ENCODE measurements around the gene WDR45. TPM values are rescaled to one million over a fixed set of nuclear protein-coding genes. Genes with fewer than 3 reads are reported as not detected.
A peak's percentile ranks its signal among the peaks of the same experiment; 100 is the strongest.
"Not testable (repeated sequence)": the region's sequence is repeated elsewhere in the genome, so short reads cannot be mapped to it uniquely, and the experiment has no call there.

WDR45 gene
- total RNA-seq: 10 to 100 TPM; 29.1 to 29.4 TPM

GRCh38 chrX:49079489-49080428 is at the start of gene WDR45:
TSS of gene WDR45 (minus strand) at chrX:49079887. CDS start at chrX:49078095, 1,792 bp downstream.
- Mint-ChIP-seq H3K27me3 (ENCODE audit: low read depth) (no peaks in the 10 kb centered on the region), H3K4me1 (ENCODE audit: low read depth) (peaks cover 21% of the 10 kb centered on the region), H3K36me3 (ENCODE audit: low read depth) (peaks cover 4% of the 10 kb centered on the region), H3K4me3 (peak within 1 kb of the TSS; percentile 88), H3K9me3 (ENCODE audit: insufficient read depth) (no peaks in the 10 kb centered on the region), H3K27ac (peak within 1 kb of the TSS; percentile 99)
- POLR2A ChIA-PET: interaction anchor here (0.6 to 1.6 kb wide), 8 partner anchors 22 to 548 kb away, joined by 3 to 4 read pairs (median 4); partner anchors contain the start of gene GRIPAP1
- DNase-seq (peak; percentile 82), ATAC-seq (peak; percentile 85)
- CTCF ChIA-PET: interaction anchor here (0.6 to 1.1 kb wide), 2 partner anchors 87 to 1846 kb away, joined by 3 read pairs; no protein-coding TSS in a partner anchor

GRCh38 chrX:49129427-49129826 is 49.7 kb upstream of the WDR45 start:
- H3K27me3 Mint-ChIP-seq (ENCODE audit: low read depth): no peaks in the 10 kb centered on the region
- no peak overlapping the region for H3K27ac Mint-ChIP-seq
- H3K4me3 Mint-ChIP-seq: no peak overlapping the region
- no peaks in the 10 kb centered on the region for H3K36me3 Mint-ChIP-seq (ENCODE audit: low read depth)
- DNase-seq: no peak
- H3K9me3 Mint-ChIP-seq (ENCODE audit: insufficient read depth): no peaks in the 10 kb centered on the region
- POLR2A ChIA-PET: no interaction called here
- CTCF ChIA-PET: no interaction called here
- no peak for ATAC-seq
- no peaks in the 10 kb centered on the region for H3K4me1 Mint-ChIP-seq (ENCODE audit: low read depth)

- H3K36me3 Mint-ChIP-seq (ENCODE audit: low read depth); H3K27me3 Mint-ChIP-seq (ENCODE audit: low read depth); ATAC-seq; CTCF ChIA-PET; H3K27ac Mint-ChIP-seq; H3K9me3 Mint-ChIP-seq (ENCODE audit: insufficient read depth); H3K4me3 Mint-ChIP-seq; DNase-seq; POLR2A ChIA-PET; H3K4me1 Mint-ChIP-seq (ENCODE audit: low read depth): not testable (repeated sequence)
Measured at GRCh38 chrX:49127742-49128258, 48.1 kb upstream of the WDR45 start.

GRCh38 chrX:49122499-49122898 is 42.8 kb upstream of the WDR45 start:
- Mint-ChIP-seq H3K27ac (no peak overlapping the region), H3K27me3 (ENCODE audit: low read depth) (no peaks in the 10 kb centered on the region), H3K4me1 (ENCODE audit: low read depth) (peaks cover 29% of the 10 kb centered on the region), H3K4me3 (peak overlapping the region; percentile 97), H3K9me3 (ENCODE audit: insufficient read depth) (no peaks in the 10 kb centered on the region), H3K36me3 (ENCODE audit: low read depth) (peaks cover 23% of the 10 kb centered on the region)
- POLR2A ChIA-PET: interaction anchor here (0.7 kb wide), 1 partner anchor 42 kb away, joined by 3 read pairs; no protein-coding TSS in a partner anchor
- DNase-seq: no peak
- ATAC-seq: no peak
- CTCF ChIA-PET: interaction anchor here (0.9 kb wide), 1 partner anchor 33 kb away, joined by 5 read pairs; no protein-coding TSS in a partner anchor

- ChIA-PET CTCF (interaction anchor here (1.0 kb wide), 1 partner anchor 36 kb away, joined by 4 read pairs; no protein-coding TSS in a partner anchor), POLR2A (no interaction called here)
- DNase-seq (no peak), ATAC-seq (no peak)
- Mint-ChIP-seq H3K27ac (no peak overlapping the region), H3K4me3 (no peak overlapping the region), H3K4me1 (ENCODE audit: low read depth) (peaks cover 41% of the 10 kb centered on the region), H3K36me3 (ENCODE audit: low read depth) (peaks cover 40% of the 10 kb centered on the region), H3K9me3 (ENCODE audit: insufficient read depth) (no peaks in the 10 kb centered on the region), H3K27me3 (ENCODE audit: low read depth) (no peaks in the 10 kb centered on the region)
Measured at GRCh38 chrX:49120091-49120490, 40.4 kb upstream of the WDR45 start.

GRCh38 chrX:49117581-49117980 is 37.9 kb upstream of the WDR45 start:
- no peaks in the 10 kb centered on the region for H3K9me3 Mint-ChIP-seq (ENCODE audit: insufficient read depth)
- ChIA-PET POLR2A (no interaction called here), CTCF (no interaction called here)
- DNase-seq (no peak), ATAC-seq (no peak)
- no peaks in the 10 kb centered on the region for H3K27me3 Mint-ChIP-seq (ENCODE audit: low read depth)
- H3K27ac Mint-ChIP-seq: peak overlapping the region; percentile 95
- peaks cover 40% of the 10 kb centered on the region for H3K36me3 Mint-ChIP-seq (ENCODE audit: low read depth)
- H3K4me1 Mint-ChIP-seq (ENCODE audit: low read depth): peaks cover 31% of the 10 kb centered on the region
- H3K4me3 Mint-ChIP-seq: peak overlapping the region; percentile 77

- ATAC-seq: no peak
- peaks cover 45% of the 10 kb centered on the region for H3K36me3 Mint-ChIP-seq (ENCODE audit: low read depth)
- no peak for DNase-seq
- H3K27ac Mint-ChIP-seq: peak overlapping the region; percentile 81
- peak overlapping the region; percentile 34 for H3K4me3 Mint-ChIP-seq
- no peaks in the 10 kb centered on the region for H3K9me3 Mint-ChIP-seq (ENCODE audit: insufficient read depth)
- POLR2A ChIA-PET: no interaction called here
- CTCF ChIA-PET: no interaction called here
- H3K27me3 Mint-ChIP-seq (ENCODE audit: low read depth): no peaks in the 10 kb centered on the region
- H3K4me1 Mint-ChIP-seq (ENCODE audit: low read depth): peaks cover 24% of the 10 kb centered on the region
Measured at GRCh38 chrX:49116716-49117115, 37.0 kb upstream of the WDR45 start.

GRCh38 chrX:49116076-49116475 is 36.4 kb upstream of the WDR45 start:
- peak overlapping the region; percentile 81 for H3K27ac Mint-ChIP-seq
- POLR2A ChIA-PET: no interaction called here
- H3K9me3 Mint-ChIP-seq (ENCODE audit: insufficient read depth): no peaks in the 10 kb centered on the region
- ATAC-seq (no peak), DNase-seq (no peak)
- peaks cover 19% of the 10 kb centered on the region for H3K4me1 Mint-ChIP-seq (ENCODE audit: low read depth)
- no peaks in the 10 kb centered on the region for H3K27me3 Mint-ChIP-seq (ENCODE audit: low read depth)
- no peak overlapping the region for H3K4me3 Mint-ChIP-seq
- CTCF ChIA-PET: no interaction called here
- H3K36me3 Mint-ChIP-seq (ENCODE audit: low read depth): peaks cover 41% of the 10 kb centered on the region

- Mint-ChIP-seq H3K4me1 (ENCODE audit: low read depth) (peaks cover 7% of the 10 kb centered on the region), H3K27me3 (ENCODE audit: low read depth) (no peaks in the 10 kb centered on the region), H3K27ac (no peak overlapping the region), H3K9me3 (ENCODE audit: insufficient read depth) (no peaks in the 10 kb centered on the region), H3K4me3 (no peak overlapping the region), H3K36me3 (ENCODE audit: low read depth) (peaks cover 33% of the 10 kb centered on the region)
- ChIA-PET CTCF (no interaction called here), POLR2A (no interaction called here)
- DNase-seq (no peak), ATAC-seq (no peak)
Measured at GRCh38 chrX:49111791-49112190, 32.1 kb upstream of the WDR45 start.

- ATAC-seq (no peak), DNase-seq (no peak)
- Mint-ChIP-seq H3K4me3 (no peak overlapping the region), H3K9me3 (ENCODE audit: insufficient read depth) (no peaks in the 10 kb centered on the region), H3K36me3 (ENCODE audit: low read depth) (peaks cover 23% of the 10 kb centered on the region), H3K4me1 (ENCODE audit: low read depth) (no peaks in the 10 kb centered on the region), H3K27me3 (ENCODE audit: low read depth) (no peaks in the 10 kb centered on the region), H3K27ac (peak overlapping the region; percentile 14)
- CTCF ChIA-PET: no interaction called here
- POLR2A ChIA-PET: no interaction called here
Measured at GRCh38 chrX:49110417-49110816, 30.7 kb upstream of the WDR45 start.

- CTCF ChIA-PET: no interaction called here
- POLR2A ChIA-PET: no interaction called here
- no peak overlapping the region for H3K27ac Mint-ChIP-seq
Measured at GRCh38 chrX:49108641-49109040, 29.0 kb upstream of the WDR45 start.

GRCh38 chrX:49106930-49107329 is 27.2 kb upstream of the WDR45 start:
- Mint-ChIP-seq H3K4me3 (no peak overlapping the region), H3K27ac (no peak overlapping the region), H3K9me3 (ENCODE audit: insufficient read depth) (no peaks in the 10 kb centered on the region), H3K27me3 (ENCODE audit: low read depth) (no peaks in the 10 kb centered on the region), H3K36me3 (ENCODE audit: low read depth) (peaks cover 11% of the 10 kb centered on the region), H3K4me1 (ENCODE audit: low read depth) (peaks cover 1% of the 10 kb centered on the region)
- ATAC-seq: no peak
- ChIA-PET POLR2A (no interaction called here), CTCF (no interaction called here)
- no peak for DNase-seq

More at GRCh38 chrX:49108641-49109040, 29.0 kb upstream of the WDR45 start:
- Mint-ChIP-seq H3K4me3 (no peak overlapping the region), H3K27me3 (ENCODE audit: low read depth) (no peaks in the 10 kb centered on the region), H3K36me3 (ENCODE audit: low read depth) (peaks cover 21% of the 10 kb centered on the region), H3K9me3 (ENCODE audit: insufficient read depth) (no peaks in the 10 kb centered on the region), H3K4me1 (ENCODE audit: low read depth) (no peaks in the 10 kb centered on the region)
- ATAC-seq (no peak), DNase-seq (no peak)
